Psoas muscle (tissue), 8 donors: ENCODE data around the gene OR2J3. TPM values are rescaled to one million over a fixed set of nuclear protein-coding genes. Genes with fewer than 3 reads are reported as not detected.

Source experiments
- ATAC-seq, 4 donors: fragments of 200-7000 bp; cut with Tn5 transposase; one replicate each; pipeline ENCODE4 v1.9.1; 2020; ENCODE audit warnings: moderate library complexity in 3 of 4, mild to moderate bottlenecking in 2 of 4
- DNase-seq, 2 donors: peaks; one replicate each; pipeline ENCODE4 v3.0.0-alpha.2; 2020
- H3K27ac ChIP-seq: fragments of 200-600 bp; one replicate; pipeline ENCODE4 v1.8.0; 2022
- H3K27me3 ChIP-seq, 3 donors: fragments of 200-600 bp in 1 of 3; one replicate each; pipeline versions ENCODE4 v1.6.1 to v1.8.0; 2013 to 2022; ENCODE audit warnings: low read length in 2 of 3, mild to moderate bottlenecking in 2 of 3, moderate library complexity in 1 of 3; ENCODE audit not compliant: insufficient read depth in 3 of 3
- H3K36me3 ChIP-seq, 2 donors: fragments of 200-600 bp in 1 of 2; one replicate each; pipeline versions ENCODE4 v1.6.1 to v1.8.0; 2013 to 2022; ENCODE audit warnings: low read depth in 1 of 2, mild to moderate bottlenecking in 1 of 2, moderate library complexity in 1 of 2; ENCODE audit not compliant: insufficient read depth in 1 of 2
- H3K4me1 ChIP-seq: fragments of 200-600 bp; one replicate; pipeline ENCODE4 v1.8.0; 2022
- H3K4me3 ChIP-seq: fragments of 200-600 bp; one replicate; pipeline ENCODE4 v1.8.0; 2022; ENCODE audit warnings: mild to moderate bottlenecking
- H3K9me3 ChIP-seq: fragments of 200-600 bp; one replicate; pipeline ENCODE4 v1.8.0; 2022
- CTCF ChIP-seq: fragments of 200-600 bp; IDR thresholded peaks from one replicate; pipeline ENCODE4 v1.8.0; 2022; ENCODE audit warnings: antibody characterized with exemption
- WGBS, 3 donors: extraction: QIAGEN DNeasy Blood & Tissue Kit; methylation state at CpG; one replicate each; pipeline versions ENCODE4 v1.1.6 to v1.1.7; 2013; 5-methylcytosine and 5-hydroxymethylcytosine counted together
- intact Hi-C, 2 donors: fragments of 100-400 bp; cut with DNase I; formaldehyde crosslinking; loops; one replicate each; pipeline versions ENCODE4 v1.11.0 to v1.14.2; 2022
- long read RNA-seq, 2 donors: library from polyadenylated mRNA; unstranded; transcript quantifications; one replicate each; pipeline ENCODE4 v2.0.0, GENCODE V29; 2021
- polyA plus RNA-seq, 3 donors: library from polyadenylated mRNA; stranded (reverse); fragments of 200-250 nt; gene quantifications; one replicate each; pipeline ENCODE4 v1.2.3, GENCODE V29; 2013
- total RNA-seq, 4 donors: library from RNA; stranded (reverse); fragmentation: NEBNext Ultra II Directional in 2 of 4; extraction: Animal tissue kit (Norgen Biotek cat#: 25700) in 2 of 4; gene quantifications; one replicate each; pipeline versions ENCODE4 v1.2.1 to v1.2.4, GENCODE V29; 2021 to 2023
- donor health status: healthy with polysubstance abuse.
- donor health status: DM: no; HTN: no; CAD: no; lungs with moderate emphysema.
- donor health status: Bipolar disorder and iron deficiency.
- donor health status: healthy.
- donor health status: DM: yes; HTN: yes; CAD: no.
- donor health status: DM: no; HTN: no; CAD: no.
- donor health status: DM: no; HTN: no; CAD: no.
- donor health status: DM: yes; HTN: yes; CAD: no.

Gene OR2J3
- total RNA-seq (not detected), polyA plus RNA-seq (not detected)
- long read RNA-seq, donor 1, result 0 reads
- long read RNA-seq, donor 2, result 0 reads

- DNase-seq (no peak), ATAC-seq (no peak)
- no peak within 1 kb of the TSS for H3K4me3 ChIP-seq
- 6 to 14% (median 7%) methylated on average over 1 of the region's 1 CpG for WGBS, 3 donors
- H3K36me3 ChIP-seq, result no peaks in the 10 kb centered on the region
- no peak within 1 kb of the TSS for H3K27ac ChIP-seq
- no peaks in the 10 kb centered on the region for H3K27me3 ChIP-seq
- no peaks in the 10 kb centered on the region for H3K4me1 ChIP-seq
- H3K9me3 ChIP-seq, result no peaks in the 10 kb centered on the region
- no peak for TF ChIP-seq CTCF
- intact Hi-C loops, result no loop called here
Observed at GRCh38 chr6:29107758-29108157, at the start of gene OR2J3. Gene OR2J3 (plus strand): TSS chr6:29108058. CDS start chr6:29111891, 3,833 bp downstream.

- no peaks in the 10 kb centered on the region for H3K9me3 ChIP-seq
- no peaks in the 10 kb centered on the region for H3K27me3 ChIP-seq
- no peak overlapping the region for H3K4me3 ChIP-seq
- no peak overlapping the region for H3K27ac ChIP-seq
- no peak for TF ChIP-seq CTCF
- intact Hi-C loops, result no loop called here
- 29 to 32% (median 30%) methylated on average over 9 of the region's 9 CpGs for WGBS, 3 donors
- DNase-seq, result no peak
- no peaks in the 10 kb centered on the region for H3K36me3 ChIP-seq
- no peak for ATAC-seq
- no peaks in the 10 kb centered on the region for H3K4me1 ChIP-seq
Observed at GRCh38 chr6:29071831-29072723, 35.8 kb upstream of the OR2J3 start.

DNA sequence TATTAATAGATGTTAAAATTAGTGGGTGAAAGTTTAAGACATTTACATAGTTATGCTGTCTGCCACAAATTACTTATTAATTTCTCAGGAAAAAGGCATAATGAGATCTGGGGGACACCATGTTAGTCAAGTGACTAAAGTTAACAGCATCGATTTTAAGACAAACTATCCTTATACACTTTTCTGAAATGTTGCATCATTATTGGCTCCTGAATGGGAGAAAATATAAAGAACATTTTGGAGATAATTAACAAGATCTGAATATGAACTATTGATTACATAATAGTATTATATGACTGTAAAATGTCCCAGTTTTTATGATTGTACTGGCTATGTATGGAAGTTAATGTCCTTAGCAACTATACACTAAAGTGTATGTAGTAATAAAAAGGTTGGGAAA is 28.7 kb upstream of the OR2J3 start:
- ATAC-seq, result no peak
- Histone ChIP-seq H3K9me3 (no peaks in the 10 kb centered on the region), H3K4me1 (no peaks in the 10 kb centered on the region), H3K4me3 (no peak overlapping the region), H3K36me3 (no peaks in the 10 kb centered on the region), H3K27me3 (peaks cover 0 to 2% (median 0%) of the 10 kb centered on the region in 3 donors), H3K27ac (no peak overlapping the region)
- 83 to 88% (median 85%) methylated on average over 1 of the region's 1 CpG for WGBS, 3 donors
- no peak for DNase-seq
- intact Hi-C loops, result no loop called here
- no peak for TF ChIP-seq CTCF

GRCh38 chr6:29081312-29081711 is 26.5 kb upstream of the OR2J3 start:
- H3K36me3 ChIP-seq, result no peaks in the 10 kb centered on the region
- DNase-seq (no peak), ATAC-seq (no peak)
- no peaks in the 10 kb centered on the region for H3K9me3 ChIP-seq
- H3K4me3 ChIP-seq, result no peak overlapping the region
- H3K27me3 ChIP-seq, result peaks cover 0 to 2% (median 0%) of the 10 kb centered on the region in 3 donors
- H3K4me1 ChIP-seq, result no peaks in the 10 kb centered on the region
- TF ChIP-seq CTCF, result no peak
- no peak overlapping the region for H3K27ac ChIP-seq
- intact Hi-C loops, result no loop called here
